GM21381 (cell line): ENCODE results near the gene MCEMP1.

ENCODE experiments used
- ATAC-seq: cut with Tn5 transposase; IDR thresholded peaks from one replicate; pipeline ENCODE4 v1.9.1; 2021; ENCODE audit warnings: mild to moderate bottlenecking, moderate library complexity; ENCODE audit not compliant: unreplicated experiment

Gene MCEMP1

GRCh38 chr19:7720351-7720750, 43.5 kb downstream of the MCEMP1 start:
- no peak for ATAC-seq

GRCh38 chr19:7722231-7722651, 45.4 kb downstream of the MCEMP1 start:
- no peak for ATAC-seq

- ATAC-seq = no peak
Measured at GRCh38 chr19:7725791-7726190, 48.9 kb downstream of the MCEMP1 start.

- no peak for ATAC-seq
Measured at GRCh38 chr19:7729211-7729610, 52.3 kb downstream of the MCEMP1 start.
